Measurements from ENCODE around the gene MITF. TPM values are rescaled to one million over a fixed set of nuclear protein-coding genes. Genes with fewer than 3 reads are reported as not detected.

Gene MITF
- total RNA-seq, 1 experiment from 2014 or later: 1.9 TPM

DNA sequence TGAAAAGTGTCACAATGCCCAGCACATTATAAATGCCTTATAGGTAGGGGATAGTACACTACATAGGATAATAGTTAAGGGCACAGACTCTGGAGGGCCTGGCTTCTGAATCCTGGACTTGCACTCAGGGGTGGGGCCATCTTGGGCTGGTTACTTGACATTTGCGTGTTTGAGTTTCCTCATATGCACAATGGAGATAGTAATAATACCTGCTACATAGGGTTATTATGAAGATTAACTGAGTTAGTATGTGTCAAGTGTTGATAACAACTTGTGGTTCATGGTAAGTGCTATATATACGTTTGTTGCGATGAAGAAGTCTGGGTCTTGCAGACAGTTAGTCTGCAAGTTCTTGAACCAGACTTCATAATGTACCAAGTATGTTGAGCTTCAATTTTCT is 37.0 kb downstream of the MITF start:
- H3K9ac ChIP-seq (ENCODE audit: low read length): no peak overlapping the region
- ChIA-PET POLR2A (no interaction called here), CTCF (no interaction called here), RAD21 (ENCODE audit: low non-redundant PET in 1 of 2, low total read pairs in 2 of 2, uncharacterized antibody in 2 of 2, unreplicated experiment in 2 of 2) (no interaction called here)
- intact Hi-C loops (cut with micrococcal nuclease): no loop called here
- no peaks in the 10 kb centered on the region for H3K27me3 ChIP-seq (ENCODE audit: insufficient read depth, low read length)
- H3K27ac ChIP-seq (ENCODE audit: low read depth, low read length): no peak overlapping the region
- H3K4me3 ChIP-seq (replicated peaks in 1 of 2; ENCODE audit: low read depth in 1 of 2, low read length in 2 of 2): no peak overlapping the region
- no peak for ATAC-seq
- TF ChIP-seq ZNF274 (IDR thresholded peaks at IDR 0.05; ENCODE audit: low read depth, low read length) (no peak), FOSL1 (IDR thresholded peaks at IDR 0.05; ENCODE audit: low read depth) (no peak), SRF (IDR thresholded peaks at IDR 0.05; ENCODE audit: low read depth) (no peak), POLR2AphosphoS5 (IDR thresholded peaks at IDR 0.05; ENCODE audit: low read depth, low read length) (no peak), POLR2A (IDR thresholded peaks at IDR 0.05; ENCODE audit: borderline replicate concordance, extremely low read depth, insufficient read depth, insufficient read length) (no peak), RAD21 (IDR thresholded peaks at IDR 0.05; ENCODE audit: low read depth) (no peak), EZH2 (IDR thresholded peaks at IDR 0.05) (no peak), ZFX (IDR thresholded peaks at IDR 0.05) (no peak), ELF1 (IDR thresholded peaks at IDR 0.05; ENCODE audit: borderline replicate concordance, low read depth) (no peak)
- TF ChIP-seq, protein P1, sequence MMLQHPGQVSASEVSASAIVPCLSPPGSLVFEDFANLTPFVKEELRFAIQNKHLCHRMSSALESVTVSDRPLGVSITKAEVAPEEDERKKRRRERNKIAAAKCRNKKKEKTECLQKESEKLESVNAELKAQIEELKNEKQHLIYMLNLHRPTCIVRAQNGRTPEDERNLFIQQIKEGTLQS (IDR thresholded peaks at IDR 0.05): no peak
- TF ChIP-seq, protein P2, sequence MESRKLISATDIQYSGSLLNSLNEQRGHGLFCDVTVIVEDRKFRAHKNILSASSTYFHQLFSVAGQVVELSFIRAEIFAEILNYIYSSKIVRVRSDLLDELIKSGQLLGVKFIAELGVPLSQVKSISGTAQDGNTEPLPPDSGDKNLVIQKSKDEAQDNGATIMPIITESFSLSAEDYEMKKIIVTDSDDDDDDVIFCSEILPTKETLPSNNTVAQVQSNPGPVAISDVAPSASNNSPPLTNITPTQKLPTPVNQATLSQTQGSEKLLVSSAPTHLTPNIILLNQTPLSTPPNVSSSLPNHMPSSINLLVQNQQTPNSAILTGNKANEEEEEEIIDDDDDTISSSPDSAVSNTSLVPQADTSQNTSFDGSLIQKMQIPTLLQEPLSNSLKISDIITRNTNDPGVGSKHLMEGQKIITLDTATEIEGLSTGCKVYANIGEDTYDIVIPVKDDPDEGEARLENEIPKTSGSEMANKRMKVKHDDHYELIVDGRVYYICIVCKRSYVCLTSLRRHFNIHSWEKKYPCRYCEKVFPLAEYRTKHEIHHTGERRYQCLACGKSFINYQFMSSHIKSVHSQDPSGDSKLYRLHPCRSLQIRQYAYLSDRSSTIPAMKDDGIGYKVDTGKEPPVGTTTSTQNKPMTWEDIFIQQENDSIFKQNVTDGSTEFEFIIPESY (IDR thresholded peaks at IDR 0.05; ENCODE audit: extremely low read depth, insufficient replicate concordance, low read length): no peak
- BruUV-seq (replicated peaks): no TSS peak
- no peak overlapping the region for H3K4me2 ChIP-seq (ENCODE audit: low read length)
- H3K9me2 ChIP-seq (ENCODE audit: insufficient read depth): no peaks in the 10 kb centered on the region
- no peaks in the 10 kb centered on the region for H3K36me3 ChIP-seq (ENCODE audit: control insufficient read depth in 1 of 2, insufficient read depth in 2 of 2, low read length in 2 of 2)
- no peaks in the 10 kb centered on the region for H3K9me3 ChIP-seq (ENCODE audit: control insufficient read depth in 1 of 2, insufficient read depth in 1 of 2, low read depth in 1 of 2, low read length in 2 of 2)
- DNase-seq (ENCODE audit: low read depth, low spot score): no peak
- H2AFZ ChIP-seq (ENCODE audit: low read depth, low read length, poor library complexity, severe bottlenecking): no peak overlapping the region
- no peaks in the 10 kb centered on the region for H4K20me1 ChIP-seq (ENCODE audit: insufficient read depth)
- H3K4me1 ChIP-seq (ENCODE audit: control insufficient read depth in 1 of 2, insufficient read depth in 2 of 2, low read length in 2 of 2): no peaks in the 10 kb centered on the region
- H3K79me2 ChIP-seq (ENCODE audit: insufficient read depth, low read length): no peaks in the 10 kb centered on the region

All from HCT116 (cell line).